NCI-H2107 (cell line): ENCODE data around the gene NQO1.

Source experiments
- DNase-seq: peaks from one replicate; lab custom pipeline; 2025; lab: John Stamatoyannopoulos, UW

NQO1 gene

GRCh38 chr16:69706256-69706974, 19.9 kb downstream of the NQO1 start:
- DNase-seq, result no peak

- no peak for DNase-seq
Measured at GRCh38 chr16:69703638-69704037, 22.7 kb downstream of the NQO1 start.

- no peak for DNase-seq
Measured at GRCh38 chr16:69701866-69702265, 24.5 kb downstream of the NQO1 start.

GRCh38 chr16:69701452-69701851, 24.9 kb downstream of the NQO1 start:
- DNase-seq, result no peak

GRCh38 chr16:69699915-69700314, 26.4 kb downstream of the NQO1 start:
- no peak for DNase-seq

GRCh38 chr16:69698404-69698803, 28.0 kb downstream of the NQO1 start:
- no peak for DNase-seq

- no peak for DNase-seq
Measured at GRCh38 chr16:69693916-69694315, 32.4 kb downstream of the NQO1 start.

GRCh38 chr16:69691980-69692911, 34.1 kb downstream of the NQO1 start:
- no peak for DNase-seq

- DNase-seq, result no peak
Measured at GRCh38 chr16:69688589-69688988, 37.8 kb downstream of the NQO1 start.

GRCh38 chr16:69680358-69680757, 46.0 kb downstream of the NQO1 start:
- no peak for DNase-seq

- DNase-seq, result no peak
Measured at GRCh38 chr16:69672998-69673713, 53.2 kb downstream of the NQO1 start.

- no peak for DNase-seq
Measured at GRCh38 chr16:69672315-69672997, 53.9 kb downstream of the NQO1 start.

- no peak for DNase-seq
Measured at GRCh38 chr16:69669577-69669976, 56.8 kb downstream of the NQO1 start.

GRCh38 chr16:69663846-69664245, 62.5 kb downstream of the NQO1 start:
- DNase-seq, result no peak

- no peak for DNase-seq
Measured at GRCh38 chr16:69662901-69663300, 63.5 kb downstream of the NQO1 start.

GRCh38 chr16:69660166-69660565, 66.2 kb downstream of the NQO1 start:
- no peak for DNase-seq
